HL-60/S4 treated with phorbol 12-myristate 13-acetate at 8.2 ng/mL for 4 days and 3 days (cell line): ENCODE measurements around the gene CDH12.
"Not testable (repeated sequence)": the region's sequence is repeated elsewhere in the genome, so short reads cannot be mapped to it uniquely, and the experiment has no call there.

Experiments used
- in situ Hi-C: fragments of 300-500 bp; cut with MboI; formaldehyde crosslinking; loops from 2 replicates; pipeline ENCODE4 v1.15.0; 2022; ENCODE audit warnings: low sequenced_read_pairs

The CDH12 gene

GRCh38 chr5:22651355-22651754 is 201.8 kb downstream of the CDH12 start:
- in situ Hi-C loops: no loop called here

DNA sequence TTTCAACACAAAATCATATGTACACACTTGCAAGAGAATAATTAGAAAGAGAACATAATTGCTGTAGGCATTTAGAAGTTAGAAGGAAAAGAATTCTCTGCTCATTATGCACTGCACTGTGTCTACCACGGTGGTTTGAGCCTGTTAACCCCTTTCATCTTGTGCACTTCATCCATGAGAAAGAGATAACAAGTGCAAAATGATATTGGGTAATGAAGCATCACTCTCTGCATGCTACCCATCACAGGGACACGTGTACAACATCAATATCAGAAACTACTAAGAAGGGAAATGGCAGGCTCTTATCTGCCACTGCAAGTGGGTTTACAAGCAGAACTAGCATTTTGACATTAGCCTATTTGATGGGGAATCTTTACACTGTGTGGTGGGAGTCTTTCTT is 202.6 kb downstream of the CDH12 start:
- in situ Hi-C loops: no loop called here

GRCh38 chr5:22649074-22649473 is 204.1 kb downstream of the CDH12 start:
- in situ Hi-C loops: no loop called here

- in situ Hi-C loops: no loop called here
Observed at GRCh38 chr5:22644859-22645258, 208.3 kb downstream of the CDH12 start.

DNA sequence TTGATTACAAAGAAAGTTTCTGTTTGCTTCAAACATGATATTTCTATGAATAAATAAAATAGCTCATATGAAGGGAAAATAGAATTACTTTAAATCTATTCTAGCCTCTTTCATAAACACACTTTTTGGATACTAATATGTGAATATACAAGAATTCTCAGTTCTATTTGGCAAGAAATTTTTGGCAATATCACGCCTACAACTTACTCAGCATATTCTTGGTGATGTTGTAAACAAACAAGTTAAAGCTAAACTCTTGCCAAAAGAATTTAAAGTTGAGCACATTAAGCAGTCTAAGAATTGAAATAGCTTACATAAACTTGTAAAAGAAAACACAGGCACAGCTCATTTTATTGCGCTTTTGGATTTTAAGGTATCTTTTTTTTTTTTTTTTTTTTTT is 209.8 kb downstream of the CDH12 start:
- in situ Hi-C loops: no loop called here

DNA sequence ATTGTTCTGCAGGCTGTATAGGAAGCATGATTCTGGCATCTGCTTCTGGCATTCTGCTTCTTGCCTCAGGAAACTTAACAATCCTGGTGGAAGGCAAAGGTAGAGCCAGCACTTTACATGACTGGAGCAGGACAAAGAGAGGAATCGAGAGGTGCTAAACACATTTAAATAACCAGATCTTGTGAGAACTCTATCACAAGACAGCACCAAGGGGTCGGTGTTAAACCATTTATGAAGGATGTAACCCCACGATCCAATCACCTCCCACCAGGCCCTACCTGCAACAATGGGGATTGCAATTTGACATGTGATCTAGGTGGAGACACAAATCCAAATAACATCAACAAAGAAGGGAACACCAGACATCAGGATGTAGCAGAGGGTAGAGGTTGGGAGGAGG is 221.5 kb downstream of the CDH12 start:
- in situ Hi-C loops: no loop called here

DNA sequence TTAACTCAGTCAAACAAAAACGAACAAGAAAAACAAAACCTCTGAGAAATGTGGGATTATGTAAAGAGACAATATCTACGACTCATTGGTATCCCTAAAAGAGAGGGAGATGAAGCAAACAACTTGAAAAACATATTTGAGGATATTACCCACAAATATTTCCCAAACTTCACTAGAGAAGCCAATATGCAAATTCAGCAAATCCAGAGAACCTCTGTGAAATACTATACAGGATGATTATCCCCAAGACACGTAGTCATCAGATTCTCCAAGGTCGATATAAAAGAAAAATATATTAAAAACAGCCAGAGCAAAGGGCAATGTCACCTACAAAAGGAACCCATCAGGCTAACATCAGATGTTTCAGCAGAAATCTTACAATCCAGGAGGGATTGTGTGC is 226.1 kb downstream of the CDH12 start:
- in situ Hi-C loops: no loop called here

- in situ Hi-C loops: no loop called here
Observed at GRCh38 chr5:22625451-22625850, 227.7 kb downstream of the CDH12 start.

GRCh38 chr5:22621084-22621483 is 232.1 kb downstream of the CDH12 start:
- in situ Hi-C loops: no loop called here

DNA sequence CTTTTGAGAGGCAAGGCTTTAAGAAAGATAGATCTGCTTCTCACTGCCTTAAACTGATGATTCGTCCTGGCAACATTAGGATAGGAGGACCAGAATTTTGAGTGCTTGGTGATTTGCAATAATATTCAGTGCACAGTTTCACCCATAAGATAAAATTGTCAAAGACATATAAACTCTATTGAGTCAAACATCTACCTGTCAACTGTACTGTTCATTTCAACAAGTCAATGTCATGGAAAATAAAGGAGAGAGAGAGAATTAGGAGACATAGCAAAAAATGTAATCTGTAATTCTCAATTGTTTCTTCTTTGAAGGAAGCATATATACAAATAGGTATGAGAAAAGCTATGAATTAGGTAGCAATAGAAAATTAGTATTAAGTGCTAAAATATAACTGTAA is 237.2 kb downstream of the CDH12 start:
- in situ Hi-C loops: no loop called here

DNA sequence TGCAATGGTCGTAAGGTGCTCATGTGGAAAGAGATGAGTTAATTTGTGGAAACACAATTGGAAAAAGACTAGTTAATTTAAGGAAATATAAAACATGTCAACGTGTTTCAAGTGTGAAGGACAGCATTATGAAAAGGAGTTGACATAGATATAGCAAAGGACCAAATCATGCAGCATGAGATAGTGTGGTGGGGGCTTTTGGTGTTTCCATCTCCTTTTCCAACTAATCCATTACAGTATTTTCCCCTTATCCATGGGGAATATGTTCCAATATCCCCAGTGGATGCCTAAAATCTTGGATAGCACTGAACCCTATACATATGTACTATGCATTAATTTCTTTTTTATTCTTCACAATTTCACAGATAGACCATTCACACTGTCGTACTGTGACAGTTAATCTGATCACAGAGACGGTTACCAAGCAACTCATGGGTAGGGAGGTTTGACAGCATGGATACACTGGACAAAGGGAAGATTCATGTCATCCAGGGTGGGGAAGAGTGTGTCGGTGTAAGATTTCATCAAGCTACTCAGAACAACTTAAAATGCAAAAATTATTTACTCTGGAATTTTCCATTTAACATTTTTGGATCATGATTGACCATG is 238.6 kb downstream of the CDH12 start:
- in situ Hi-C loops: no loop called here

GRCh38 chr5:22612928-22613327 is 240.2 kb downstream of the CDH12 start:
- in situ Hi-C loops: no loop called here

GRCh38 chr5:22611327-22611726 is 241.8 kb downstream of the CDH12 start:
- in situ Hi-C loops: no loop called here

DNA sequence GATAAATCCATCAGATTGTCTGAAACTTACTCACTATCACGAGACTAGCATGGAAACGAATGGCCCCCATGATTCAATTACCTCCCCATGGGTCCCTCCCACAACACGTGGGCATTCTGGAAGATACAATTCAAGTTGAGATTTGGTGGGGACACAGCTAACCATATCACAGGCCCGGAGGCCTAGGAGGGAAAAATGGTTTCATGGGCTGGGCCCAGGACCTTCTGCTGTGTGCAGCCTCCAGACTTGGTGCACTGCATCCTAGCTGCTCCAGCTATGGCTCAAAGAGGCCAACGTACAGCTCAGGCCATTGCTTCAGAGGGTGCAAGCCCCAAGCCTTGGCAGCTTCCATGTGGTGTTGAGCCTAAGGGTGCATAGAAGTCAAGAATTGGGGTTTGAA is 245.6 kb downstream of the CDH12 start:
- in situ Hi-C loops: not testable (repeated sequence)

- in situ Hi-C loops: no loop called here
Observed at GRCh38 chr5:22605473-22605872, 247.7 kb downstream of the CDH12 start.

GRCh38 chr5:22604711-22605110 is 248.4 kb downstream of the CDH12 start:
- in situ Hi-C loops: no loop called here

GRCh38 chr5:22598796-22599195 is 254.3 kb downstream of the CDH12 start:
- in situ Hi-C loops: no loop called here

GRCh38 chr5:22596404-22596970 is 256.7 kb downstream of the CDH12 start:
- in situ Hi-C loops: no loop called here

- in situ Hi-C loops: no loop called here
Observed at GRCh38 chr5:22594491-22594890, 258.7 kb downstream of the CDH12 start.

DNA sequence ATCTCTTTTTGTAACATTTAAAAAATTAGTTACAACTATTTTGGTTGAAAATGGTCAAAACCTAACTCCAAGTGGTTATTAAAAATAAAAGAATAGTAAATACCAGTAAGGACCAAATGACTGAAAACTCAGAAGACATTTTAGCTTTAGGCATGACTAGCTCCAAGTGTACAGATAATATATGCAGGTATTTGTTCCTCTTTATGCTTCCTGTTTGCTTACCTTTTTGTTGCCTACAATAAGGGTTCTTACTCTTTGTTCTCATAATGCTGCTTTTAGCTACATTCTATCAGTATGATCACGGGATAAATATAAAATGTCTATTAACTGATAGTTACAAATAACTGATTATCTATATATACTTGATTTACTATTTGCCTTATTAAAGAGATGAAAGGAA is 259.6 kb downstream of the CDH12 start:
- in situ Hi-C loops: no loop called here

- in situ Hi-C loops: no loop called here
Observed at GRCh38 chr5:22591461-22591860, 261.7 kb downstream of the CDH12 start.

- in situ Hi-C loops: no loop called here
Observed at GRCh38 chr5:22590677-22591268, 262.4 kb downstream of the CDH12 start.

- in situ Hi-C loops: no loop called here
Observed at GRCh38 chr5:22577711-22578110, 275.4 kb downstream of the CDH12 start.
